HEK293 (cell line): ENCODE results near the gene NAV3.

ENCODE experiments used
- CTCF ChIA-PET: fragments of 350-600 bp; formaldehyde crosslinking; extraction: SDS; loops from one replicate; lab custom pipeline; 2021; ENCODE audit warnings: antibody characterized with exemption; lab: Yijun Ruan, JAX
- POLR2A ChIA-PET: fragments of 300-600 bp; formaldehyde crosslinking; extraction: SDS; loops from one replicate; lab custom pipeline; 2020; ENCODE audit warnings: antibody characterized with exemption, inconsistent platforms; lab: Yijun Ruan, JAX
- H3K27ac ChIP-seq: fragments of 200-500 bp; sonication (Bioruptor generic); 2 replicates; pipeline ENCODE4 v1.5.1; 2014; ENCODE audit warnings: low read depth, low read length, control low read depth, inconsistent platforms; ENCODE audit errors: extremely low read depth
- H3K36me3 ChIP-seq, 2 experiments: fragments of 200-500 bp in 1 of 2; sonication (Bioruptor generic) in 1 of 2; 1 replicate in 1 of 2; 2 replicates in 1 of 2; pipeline ENCODE4 v1.5.1; 2014 to 2017; ENCODE audit warnings: inconsistent platforms in 2 of 2, low read length in 2 of 2; ENCODE audit not compliant: control insufficient read depth in 2 of 2, insufficient read depth in 1 of 2
- H3K4me1 ChIP-seq: fragments of 200-500 bp; sonication (Bioruptor generic); 2 replicates; pipeline ENCODE4 v1.5.1; 2014; ENCODE audit warnings: mild to moderate bottlenecking, low read length, inconsistent platforms; ENCODE audit not compliant: control insufficient read depth, insufficient read depth
- H3K4me3 ChIP-seq: 2 replicates; pipeline ENCODE4 v1.5.1; 2011; ENCODE audit warnings: low read depth, mild to moderate bottlenecking, control low read depth, low read length, moderate library complexity
- H3K9me3 ChIP-seq: fragments of 200-500 bp; sonication (Bioruptor generic); 2 replicates; pipeline ENCODE4 v1.5.1; 2014; ENCODE audit warnings: low read depth, low read length, inconsistent platforms; ENCODE audit not compliant: control insufficient read depth, insufficient read depth
- BCL11B ChIP-seq: fragments of 450-650 bp; formaldehyde crosslinking; IDR thresholded peaks from 2 replicates; pipeline ENCODE4 v1.5.1; 2016; ENCODE audit warnings: low read depth, missing biosample characterization, missing genetic modification characterization
- EGR2 ChIP-seq: fragments of 450-650 bp; formaldehyde crosslinking; IDR thresholded peaks from 2 replicates; pipeline ENCODE4 v1.5.1; 2016; ENCODE audit warnings: low read depth, missing biosample characterization, missing genetic modification characterization
- SCRT2 ChIP-seq: fragments of 450-650 bp; formaldehyde crosslinking; IDR thresholded peaks from 2 replicates; pipeline ENCODE4 v1.5.1; 2016; ENCODE audit warnings: missing biosample characterization, missing genetic modification characterization
- ZBTB48 ChIP-seq: fragments of 450-650 bp; formaldehyde crosslinking; IDR thresholded peaks from 2 replicates; pipeline ENCODE4 v1.5.1; 2016; ENCODE audit warnings: missing biosample characterization, missing genetic modification characterization
- ZFHX2 ChIP-seq: fragments of 450-650 bp; formaldehyde crosslinking; conservative IDR thresholded peaks from 2 replicates; pipeline ENCODE4 v1.5.1; 2016; ENCODE audit warnings: missing biosample characterization, missing genetic modification characterization
- ZNF133 ChIP-seq: fragments of 450-650 bp; formaldehyde crosslinking; IDR thresholded peaks from 2 replicates; pipeline ENCODE4 v1.5.1; 2016; ENCODE audit warnings: missing biosample characterization, missing genetic modification characterization
- ZNF140 ChIP-seq: fragments of 450-650 bp; formaldehyde crosslinking; IDR thresholded peaks from 2 replicates; pipeline ENCODE4 v1.5.1; 2016; ENCODE audit warnings: missing biosample characterization, missing genetic modification characterization
- ZNF223 ChIP-seq: fragments of 450-650 bp; formaldehyde crosslinking; IDR thresholded peaks from 2 replicates; pipeline ENCODE4 v1.5.1; 2016; ENCODE audit warnings: missing biosample characterization, missing genetic modification characterization
- ZNF324 ChIP-seq: fragments of 450-650 bp; formaldehyde crosslinking; IDR thresholded peaks from 2 replicates; pipeline ENCODE4 v1.5.1; 2016; ENCODE audit warnings: missing biosample characterization, missing genetic modification characterization
- ZNF341 ChIP-seq: fragments of 450-650 bp; formaldehyde crosslinking; IDR thresholded peaks from 2 replicates; pipeline ENCODE4; 2016; ENCODE audit warnings: low read depth, missing biosample characterization, missing genetic modification characterization
- ZNF404 ChIP-seq: fragments of 450-650 bp; formaldehyde crosslinking; IDR thresholded peaks from 2 replicates; pipeline ENCODE4 v1.5.1; 2017; ENCODE audit warnings: missing biosample characterization, missing genetic modification characterization
- ZNF426 ChIP-seq: fragments of 450-650 bp; formaldehyde crosslinking; IDR thresholded peaks from 2 replicates; pipeline ENCODE4 v1.5.1; 2017; ENCODE audit warnings: missing biosample characterization, missing genetic modification characterization, mild to moderate bottlenecking, inconsistent platforms, moderate library complexity
- ZNF560 ChIP-seq: fragments of 450-650 bp; formaldehyde crosslinking; IDR thresholded peaks from 2 replicates; pipeline ENCODE4 v1.5.1; 2017; ENCODE audit warnings: missing biosample characterization, missing genetic modification characterization, borderline replicate concordance
- ZNF585B ChIP-seq: fragments of 450-650 bp; formaldehyde crosslinking; IDR thresholded peaks from 2 replicates; pipeline ENCODE4 v1.5.1; 2016; ENCODE audit warnings: missing biosample characterization, missing genetic modification characterization
- ZNF600 ChIP-seq: fragments of 450-650 bp; formaldehyde crosslinking; IDR thresholded peaks from 2 replicates; pipeline ENCODE4 v1.5.1; 2016; ENCODE audit warnings: missing biosample characterization, missing genetic modification characterization
- ZNF76 ChIP-seq: fragments of 450-650 bp; formaldehyde crosslinking; IDR thresholded peaks from 2 replicates; pipeline ENCODE4; 2016; ENCODE audit warnings: low read depth, missing biosample characterization, missing genetic modification characterization, borderline replicate concordance
- ZSCAN16 ChIP-seq: fragments of 450-650 bp; formaldehyde crosslinking; IDR thresholded peaks from 2 replicates; pipeline ENCODE4 v1.5.1; 2016; ENCODE audit warnings: missing biosample characterization, missing genetic modification characterization
- TF ChIP-seq, protein P1 (sequence below): fragments of 450-650 bp; formaldehyde crosslinking; IDR thresholded peaks from 2 replicates; pipeline ENCODE4 v1.5.1; 2016; ENCODE audit warnings: missing biosample characterization, missing genetic modification characterization, borderline replicate concordance
- TF ChIP-seq, protein P2 (sequence below): IDR thresholded peaks from 2 replicates; pipeline ENCODE4 v1.6.1; 2011; ENCODE audit warnings: mild to moderate bottlenecking, low read depth, low read length, borderline replicate concordance
- TF ChIP-seq, protein P3 (sequence below): fragments of 450-650 bp; formaldehyde crosslinking; IDR thresholded peaks from 2 replicates; pipeline ENCODE4 v1.5.1; 2016; ENCODE audit warnings: missing biosample characterization, missing genetic modification characterization
- TF ChIP-seq, protein P4 (sequence below): fragments of 450-650 bp; formaldehyde crosslinking; IDR thresholded peaks from 2 replicates; pipeline ENCODE4 v1.5.1; 2016; ENCODE audit warnings: missing biosample characterization, missing genetic modification characterization
- TF ChIP-seq, protein P5 (sequence below): fragments of 450-650 bp; formaldehyde crosslinking; IDR thresholded peaks from 2 replicates; pipeline ENCODE4 v1.5.1; 2016; ENCODE audit warnings: missing biosample characterization, missing genetic modification characterization, low read depth
- TF ChIP-seq, protein P6 (sequence below): fragments of 450-650 bp; formaldehyde crosslinking; IDR thresholded peaks from 2 replicates; pipeline ENCODE4 v1.5.1; 2016; ENCODE audit warnings: missing biosample characterization, missing genetic modification characterization
- TF ChIP-seq, protein P7 (sequence below): fragments of 450-650 bp; formaldehyde crosslinking; IDR thresholded peaks from 2 replicates; pipeline ENCODE4 v1.5.1; 2016; ENCODE audit warnings: missing biosample characterization, missing genetic modification characterization, borderline replicate concordance

Gene NAV3

DNA sequence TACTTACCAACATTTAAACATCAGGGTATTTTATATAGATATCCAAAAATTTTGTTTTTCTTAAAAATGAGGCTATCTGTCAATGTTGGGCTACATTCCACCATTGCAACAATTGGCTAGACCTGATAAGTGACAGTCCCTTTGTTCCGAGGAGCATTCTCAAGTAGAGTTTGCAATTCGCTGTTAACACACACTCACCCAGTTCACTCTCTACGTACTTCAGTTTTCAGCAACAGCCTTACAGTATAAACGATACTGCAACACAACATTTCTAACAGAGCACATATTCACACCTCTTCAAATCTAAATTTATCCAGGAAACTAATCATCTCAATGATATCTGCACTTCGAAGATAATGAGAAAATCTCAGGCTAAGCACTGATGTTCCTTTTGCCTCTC is 393.5 kb downstream of the NAV3 start:
- no peak overlapping the region for H3K27ac ChIP-seq
- H3K4me1 ChIP-seq: no peaks in the 10 kb centered on the region
- CTCF ChIA-PET: no interaction called here
- H3K9me3 ChIP-seq: no peaks in the 10 kb centered on the region
- no peak overlapping the region for H3K4me3 ChIP-seq
- TF ChIP-seq ZNF223: no peak
- TF ChIP-seq, protein P1, sequence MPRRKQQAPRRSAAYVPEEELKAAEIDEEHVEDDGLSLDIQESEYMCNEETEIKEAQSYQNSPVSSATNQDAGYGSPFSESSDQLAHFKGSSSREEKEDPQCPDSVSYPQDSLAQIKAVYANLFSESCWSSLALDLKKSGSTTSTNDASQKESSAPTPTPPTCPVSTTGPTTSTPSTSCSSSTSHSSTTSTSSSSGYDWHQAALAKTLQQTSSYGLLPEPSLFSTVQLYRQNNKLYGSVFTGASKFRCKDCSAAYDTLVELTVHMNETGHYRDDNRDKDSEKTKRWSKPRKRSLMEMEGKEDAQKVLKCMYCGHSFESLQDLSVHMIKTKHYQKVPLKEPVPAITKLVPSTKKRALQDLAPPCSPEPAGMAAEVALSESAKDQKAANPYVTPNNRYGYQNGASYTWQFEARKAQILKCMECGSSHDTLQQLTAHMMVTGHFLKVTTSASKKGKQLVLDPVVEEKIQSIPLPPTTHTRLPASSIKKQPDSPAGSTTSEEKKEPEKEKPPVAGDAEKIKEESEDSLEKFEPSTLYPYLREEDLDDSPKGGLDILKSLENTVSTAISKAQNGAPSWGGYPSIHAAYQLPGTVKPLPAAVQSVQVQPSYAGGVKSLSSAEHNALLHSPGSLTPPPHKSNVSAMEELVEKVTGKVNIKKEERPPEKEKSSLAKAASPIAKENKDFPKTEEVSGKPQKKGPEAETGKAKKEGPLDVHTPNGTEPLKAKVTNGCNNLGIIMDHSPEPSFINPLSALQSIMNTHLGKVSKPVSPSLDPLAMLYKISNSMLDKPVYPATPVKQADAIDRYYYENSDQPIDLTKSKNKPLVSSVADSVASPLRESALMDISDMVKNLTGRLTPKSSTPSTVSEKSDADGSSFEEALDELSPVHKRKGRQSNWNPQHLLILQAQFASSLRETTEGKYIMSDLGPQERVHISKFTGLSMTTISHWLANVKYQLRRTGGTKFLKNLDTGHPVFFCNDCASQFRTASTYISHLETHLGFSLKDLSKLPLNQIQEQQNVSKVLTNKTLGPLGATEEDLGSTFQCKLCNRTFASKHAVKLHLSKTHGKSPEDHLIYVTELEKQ (tag by site-specific recombination): no peak
- TF ChIP-seq ZBTB48 (tag by site-specific recombination): no peak
- TF ChIP-seq ZNF140 (tag by site-specific recombination): no peak
- TF ChIP-seq, protein P2, sequence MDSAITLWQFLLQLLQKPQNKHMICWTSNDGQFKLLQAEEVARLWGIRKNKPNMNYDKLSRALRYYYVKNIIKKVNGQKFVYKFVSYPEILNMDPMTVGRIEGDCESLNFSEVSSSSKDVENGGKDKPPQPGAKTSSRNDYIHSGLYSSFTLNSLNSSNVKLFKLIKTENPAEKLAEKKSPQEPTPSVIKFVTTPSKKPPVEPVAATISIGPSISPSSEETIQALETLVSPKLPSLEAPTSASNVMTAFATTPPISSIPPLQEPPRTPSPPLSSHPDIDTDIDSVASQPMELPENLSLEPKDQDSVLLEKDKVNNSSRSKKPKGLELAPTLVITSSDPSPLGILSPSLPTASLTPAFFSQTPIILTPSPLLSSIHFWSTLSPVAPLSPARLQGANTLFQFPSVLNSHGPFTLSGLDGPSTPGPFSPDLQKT: no peak
- TF ChIP-seq ZNF560 (tag by site-specific recombination): no peak
- no peak for TF ChIP-seq ZNF426 (tag by site-specific recombination)
- TF ChIP-seq, protein P3, sequence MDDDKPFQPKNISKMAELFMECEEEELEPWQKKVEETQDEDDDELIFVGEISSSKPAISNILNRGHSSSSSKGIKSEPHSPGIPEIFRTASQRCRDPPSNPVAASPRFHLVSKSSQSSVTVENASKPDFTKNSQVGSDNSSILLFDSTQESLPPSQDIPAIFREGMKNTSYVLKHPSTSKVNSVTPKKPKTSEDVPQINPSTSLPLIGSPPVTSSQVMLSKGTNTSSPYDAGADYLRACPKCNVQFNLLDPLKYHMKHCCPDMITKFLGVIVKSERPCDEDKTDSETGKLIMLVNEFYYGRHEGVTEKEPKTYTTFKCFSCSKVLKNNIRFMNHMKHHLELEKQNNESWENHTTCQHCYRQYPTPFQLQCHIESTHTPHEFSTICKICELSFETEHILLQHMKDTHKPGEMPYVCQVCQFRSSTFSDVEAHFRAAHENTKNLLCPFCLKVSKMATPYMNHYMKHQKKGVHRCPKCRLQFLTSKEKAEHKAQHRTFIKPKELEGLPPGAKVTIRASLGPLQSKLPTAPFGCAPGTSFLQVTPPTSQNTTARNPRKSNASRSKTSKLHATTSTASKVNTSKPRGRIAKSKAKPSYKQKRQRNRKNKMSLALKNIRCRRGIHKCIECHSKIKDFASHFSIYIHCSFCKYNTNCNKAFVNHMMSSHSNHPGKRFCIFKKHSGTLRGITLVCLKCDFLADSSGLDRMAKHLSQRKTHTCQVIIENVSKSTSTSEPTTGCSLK (tag by site-specific recombination): no peak
- no peak for TF ChIP-seq ZFHX2 (tag by site-specific recombination)
- TF ChIP-seq BCL11B (tag by site-specific recombination): no peak
- no peak for TF ChIP-seq EGR2 (tag by site-specific recombination)
- no peak for TF ChIP-seq ZNF76
- no peak for TF ChIP-seq ZNF341
- TF ChIP-seq, protein P4, sequence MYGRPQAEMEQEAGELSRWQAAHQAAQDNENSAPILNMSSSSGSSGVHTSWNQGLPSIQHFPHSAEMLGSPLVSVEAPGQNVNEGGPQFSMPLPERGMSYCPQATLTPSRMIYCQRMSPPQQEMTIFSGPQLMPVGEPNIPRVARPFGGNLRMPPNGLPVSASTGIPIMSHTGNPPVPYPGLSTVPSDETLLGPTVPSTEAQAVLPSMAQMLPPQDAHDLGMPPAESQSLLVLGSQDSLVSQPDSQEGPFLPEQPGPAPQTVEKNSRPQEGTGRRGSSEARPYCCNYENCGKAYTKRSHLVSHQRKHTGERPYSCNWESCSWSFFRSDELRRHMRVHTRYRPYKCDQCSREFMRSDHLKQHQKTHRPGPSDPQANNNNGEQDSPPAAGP (tag by site-specific recombination): no peak
- no peak for TF ChIP-seq ZNF404 (tag by site-specific recombination)
- TF ChIP-seq ZNF585B (tag by site-specific recombination): no peak
- TF ChIP-seq, all 188 proteins: peak for 0
- POLR2A ChIA-PET: no interaction called here
- no peaks in the 10 kb centered on the region for H3K36me3 ChIP-seq

DNA sequence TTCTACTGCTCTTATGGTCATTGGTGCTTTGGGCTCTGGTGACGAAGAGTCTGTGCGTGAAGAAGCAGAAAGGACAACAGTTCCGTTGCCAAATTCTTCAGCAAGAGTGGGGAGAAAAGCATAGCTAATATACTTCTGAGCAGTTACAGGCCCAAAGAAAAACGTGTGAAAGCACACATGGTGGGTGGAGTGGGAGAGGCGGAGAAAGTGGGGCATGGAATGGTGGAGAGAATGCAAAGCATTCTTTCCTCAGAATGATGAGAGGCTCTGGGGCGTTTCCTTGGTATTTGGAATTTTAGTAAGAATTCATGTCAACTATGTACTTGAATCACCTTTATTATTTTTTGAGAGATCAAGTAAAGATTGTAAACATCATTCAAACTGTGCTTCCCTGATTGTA is 396.1 kb downstream of the NAV3 start:
- CTCF ChIA-PET: interaction anchor here (1.1 kb wide), 1 partner anchor 46 kb away, joined by 4 read pairs; no protein-coding TSS in a partner anchor
- POLR2A ChIA-PET: no interaction called here
- no peak overlapping the region for H3K4me3 ChIP-seq
- H3K27ac ChIP-seq: no peak overlapping the region
- no peaks in the 10 kb centered on the region for H3K9me3 ChIP-seq
- no peaks in the 10 kb centered on the region for H3K36me3 ChIP-seq
- H3K4me1 ChIP-seq: no peaks in the 10 kb centered on the region
- TF ChIP-seq SCRT2 (tag by site-specific recombination): no peak
- no peak for TF ChIP-seq ZSCAN16 (tag by site-specific recombination)
- TF ChIP-seq ZNF133 (tag by site-specific recombination): no peak
- TF ChIP-seq, protein P5, sequence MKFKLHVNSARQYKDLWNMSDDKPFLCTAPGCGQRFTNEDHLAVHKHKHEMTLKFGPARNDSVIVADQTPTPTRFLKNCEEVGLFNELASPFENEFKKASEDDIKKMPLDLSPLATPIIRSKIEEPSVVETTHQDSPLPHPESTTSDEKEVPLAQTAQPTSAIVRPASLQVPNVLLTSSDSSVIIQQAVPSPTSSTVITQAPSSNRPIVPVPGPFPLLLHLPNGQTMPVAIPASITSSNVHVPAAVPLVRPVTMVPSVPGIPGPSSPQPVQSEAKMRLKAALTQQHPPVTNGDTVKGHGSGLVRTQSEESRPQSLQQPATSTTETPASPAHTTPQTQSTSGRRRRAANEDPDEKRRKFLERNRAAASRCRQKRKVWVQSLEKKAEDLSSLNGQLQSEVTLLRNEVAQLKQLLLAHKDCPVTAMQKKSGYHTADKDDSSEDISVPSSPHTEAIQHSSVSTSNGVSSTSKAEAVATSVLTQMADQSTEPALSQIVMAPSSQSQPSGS (tag by site-specific recombination): no peak
- TF ChIP-seq ZNF600 (tag by site-specific recombination): no peak
- TF ChIP-seq, protein P6, sequence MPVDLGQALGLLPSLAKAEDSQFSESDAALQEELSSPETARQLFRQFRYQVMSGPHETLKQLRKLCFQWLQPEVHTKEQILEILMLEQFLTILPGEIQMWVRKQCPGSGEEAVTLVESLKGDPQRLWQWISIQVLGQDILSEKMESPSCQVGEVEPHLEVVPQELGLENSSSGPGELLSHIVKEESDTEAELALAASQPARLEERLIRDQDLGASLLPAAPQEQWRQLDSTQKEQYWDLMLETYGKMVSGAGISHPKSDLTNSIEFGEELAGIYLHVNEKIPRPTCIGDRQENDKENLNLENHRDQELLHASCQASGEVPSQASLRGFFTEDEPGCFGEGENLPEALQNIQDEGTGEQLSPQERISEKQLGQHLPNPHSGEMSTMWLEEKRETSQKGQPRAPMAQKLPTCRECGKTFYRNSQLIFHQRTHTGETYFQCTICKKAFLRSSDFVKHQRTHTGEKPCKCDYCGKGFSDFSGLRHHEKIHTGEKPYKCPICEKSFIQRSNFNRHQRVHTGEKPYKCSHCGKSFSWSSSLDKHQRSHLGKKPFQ (tag by site-specific recombination): no peak
- TF ChIP-seq, protein P7, sequence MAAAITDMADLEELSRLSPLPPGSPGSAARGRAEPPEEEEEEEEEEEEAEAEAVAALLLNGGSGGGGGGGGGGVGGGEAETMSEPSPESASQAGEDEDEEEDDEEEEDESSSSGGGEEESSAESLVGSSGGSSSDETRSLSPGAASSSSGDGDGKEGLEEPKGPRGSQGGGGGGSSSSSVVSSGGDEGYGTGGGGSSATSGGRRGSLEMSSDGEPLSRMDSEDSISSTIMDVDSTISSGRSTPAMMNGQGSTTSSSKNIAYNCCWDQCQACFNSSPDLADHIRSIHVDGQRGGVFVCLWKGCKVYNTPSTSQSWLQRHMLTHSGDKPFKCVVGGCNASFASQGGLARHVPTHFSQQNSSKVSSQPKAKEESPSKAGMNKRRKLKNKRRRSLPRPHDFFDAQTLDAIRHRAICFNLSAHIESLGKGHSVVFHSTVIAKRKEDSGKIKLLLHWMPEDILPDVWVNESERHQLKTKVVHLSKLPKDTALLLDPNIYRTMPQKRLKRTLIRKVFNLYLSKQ (tag by site-specific recombination): no peak
- no peak for TF ChIP-seq ZNF324 (tag by site-specific recombination)
